Panc1 (cell line): ENCODE measurements around the gene EYA2. TPM values are rescaled to one million over a fixed set of nuclear protein-coding genes. Genes with fewer than 3 reads are reported as not detected.

Experiments used
- ATAC-seq: fragments of 200-7000 bp; cut with Tn5 transposase; 2 replicates; pipeline ENCODE4 v1.9.1; 2020; ENCODE audit warnings: mild to moderate bottlenecking, moderate library complexity
- BruUV-seq: library from RNA; stranded (reverse); fragments of 400-500 nt; replicated peaks from 2 replicates; lab custom pipeline; 2021; lab: Mats Ljungman, UMichigan
- CTCF ChIA-PET: fragments of 300-600 bp; sonication (Branson Sonifier 250); formaldehyde crosslinking; loops from one replicate; lab custom pipeline; 2022; ENCODE audit warnings: antibody characterized with exemption; lab: Charles Lee
- POLR2A ChIA-PET: fragments of 300-600 bp; sonication (Branson Sonifier 250); formaldehyde crosslinking; loops from one replicate; lab custom pipeline; 2022; ENCODE audit warnings: antibody characterized with exemption; lab: Charles Lee
- DNase-seq: peaks from one replicate; pipeline ENCODE4 v3.0.0-alpha.2; 2010; ENCODE audit warnings: low read depth, low spot score
- H3K27ac ChIP-seq: 2 replicates; pipeline ENCODE4 v1.5.1; 2011; ENCODE audit warnings: mild to moderate bottlenecking, low read length, inconsistent platforms
- H3K27me3 ChIP-seq: fragments of 200-500 bp; sonication (Bioruptor generic); 2 replicates; pipeline ENCODE4 v1.6.0; 2014; ENCODE audit warnings: low read length, inconsistent platforms; ENCODE audit not compliant: control insufficient read depth, insufficient read depth
- H3K36me3 ChIP-seq: fragments of 200-500 bp; sonication (Bioruptor generic); 2 replicates; pipeline ENCODE4 v1.5.1; 2014; ENCODE audit warnings: inconsistent platforms, mild to moderate bottlenecking, low read length, moderate library complexity; ENCODE audit not compliant: control insufficient read depth, insufficient read depth
- H3K4me1 ChIP-seq: 2 replicates; pipeline ENCODE4 v1.5.1; 2011; ENCODE audit warnings: inconsistent platforms, mild to moderate bottlenecking, low read length, moderate library complexity; ENCODE audit not compliant: control insufficient read depth, insufficient read depth
- H3K4me3 ChIP-seq, 2 experiments: 2 replicates each; pipeline ENCODE4 v1.5.1; 2011 to 2012; ENCODE audit warnings: low read depth in 2 of 2, low read length in 2 of 2, mild to moderate bottlenecking in 2 of 2, inconsistent platforms in 1 of 2, moderate library complexity in 1 of 2
- H3K9me3 ChIP-seq: fragments of 200-500 bp; sonication (Bioruptor generic); 2 replicates; pipeline ENCODE4 v1.5.1; 2014; ENCODE audit warnings: low read depth, mild to moderate bottlenecking, inconsistent platforms, low read length, moderate library complexity; ENCODE audit not compliant: control insufficient read depth, insufficient read depth
- CTCF ChIP-seq: fragments of 450-650 bp; IDR thresholded peaks from 2 replicates; pipeline ENCODE4 v1.5.1; 2017; ENCODE audit warnings: mild to moderate bottlenecking
- POLR2AphosphoS5 ChIP-seq: IDR thresholded peaks from 2 replicates; pipeline ENCODE4 v1.6.1; 2012; ENCODE audit warnings: mild to moderate bottlenecking, low read depth, low read length, moderate library complexity
- REST ChIP-seq, 2 experiments: IDR thresholded peaks; 2 replicates each; pipeline ENCODE4 v1.6.1; 2011 to 2012; ENCODE audit warnings: low read depth in 2 of 2, control low read depth in 1 of 2, low read length in 1 of 2, mild to moderate bottlenecking in 1 of 2, moderate library complexity in 1 of 2; ENCODE audit not compliant: insufficient read depth in 1 of 2
- SIN3A ChIP-seq: IDR thresholded peaks from 2 replicates; pipeline ENCODE4 v1.6.1; 2012; ENCODE audit warnings: low read depth, mild to moderate bottlenecking, low read length, moderate library complexity, borderline replicate concordance; ENCODE audit not compliant: insufficient read depth
- TCF7L2 ChIP-seq: IDR thresholded peaks from 2 replicates; pipeline ENCODE4 v1.6.1; 2011; ENCODE audit warnings: mild to moderate bottlenecking, low read depth, low read length, inconsistent platforms
- in situ Hi-C: cut with HindIII; loops from 2 replicates; pipeline ENCODE4 v1.10.0; 2016; ENCODE audit warnings: low sequenced_read_pairs, low pct_unique_long_range_greater_than_20kb
- intact Hi-C: fragments of 100-400 bp; cut with micrococcal nuclease; formaldehyde crosslinking; loops from one replicate; pipeline ENCODE4 v1.10.0; 2022; ENCODE audit not compliant: unreplicated experiment
- microRNA-seq: library from miRNA; unstranded; fragments of <30 nt; microRNA quantifications from one replicate; pipeline ENCODE4 v1.1.0, GENCODE V29; 2020; ENCODE audit not compliant: unreplicated experiment
- total RNA-seq: library from RNA; stranded (reverse); gene quantifications from one replicate; pipeline ENCODE4 v1.2.1, GENCODE V29; 2021; ENCODE audit not compliant: unreplicated experiment

Gene EYA2
- total RNA-seq, 1 experiment from 2014 or later, result 1.9 TPM

GRCh38 chr20:47237715-47238114, 343.1 kb downstream of the EYA2 start:
- no peak for ATAC-seq
- TF ChIP-seq REST (IDR thresholded peaks at IDR 0.05; ENCODE audit: insufficient read depth in 1 of 2, low read depth in 2 of 2, low read length in 1 of 2) (no peak), TCF7L2 (no peak), CTCF (no peak), SIN3A (no peak), POLR2AphosphoS5 (no peak)
- no peaks in the 10 kb centered on the region for H3K9me3 ChIP-seq
- intact Hi-C loops (no loop called here), in situ Hi-C loops (no loop called here)
- H3K27ac ChIP-seq, result no peak overlapping the region
- ChIA-PET CTCF (no interaction called here), POLR2A (no interaction called here)
- no TSS peak for BruUV-seq
- H3K36me3 ChIP-seq, result peaks cover 15% of the 10 kb centered on the region
- no peaks in the 10 kb centered on the region for H3K27me3 ChIP-seq
- H3K4me3 ChIP-seq, result no peak overlapping the region
- H3K4me1 ChIP-seq, result no peaks in the 10 kb centered on the region
- DNase-seq, result no peak

Small RNA genes lying within 50 kb of the gene (microRNA-seq; reads per million reads assigned to microRNA genes)
- 1.6 reads per million for gene MIR3616

Other genes with a start within 250 kb of the EYA2 start
- gene SLC13A3, start 243.4 kb upstream of the EYA2 start, total RNA-seq, result 0.31 TPM
- gene TP53RK, start 205.4 kb upstream of the EYA2 start, total RNA-seq, result 13.7 TPM
- 1.6 TPM for gene SLC2A10, start 185.2 kb upstream of the EYA2 start, total RNA-seq